Measurements from ENCODE around the gene AIFM2.

AIFM2 gene

GRCh38 chr10:70164163-70164562 is 31.5 kb upstream of the AIFM2 start:
- Histone ChIP-seq H3K27ac (ENCODE audit: low read depth, low read length) (no peak overlapping the region), H4K20me1 (ENCODE audit: control insufficient read depth, insufficient read depth, low read depth, low read length) (peaks cover 31% of the 10 kb centered on the region)

DNA sequence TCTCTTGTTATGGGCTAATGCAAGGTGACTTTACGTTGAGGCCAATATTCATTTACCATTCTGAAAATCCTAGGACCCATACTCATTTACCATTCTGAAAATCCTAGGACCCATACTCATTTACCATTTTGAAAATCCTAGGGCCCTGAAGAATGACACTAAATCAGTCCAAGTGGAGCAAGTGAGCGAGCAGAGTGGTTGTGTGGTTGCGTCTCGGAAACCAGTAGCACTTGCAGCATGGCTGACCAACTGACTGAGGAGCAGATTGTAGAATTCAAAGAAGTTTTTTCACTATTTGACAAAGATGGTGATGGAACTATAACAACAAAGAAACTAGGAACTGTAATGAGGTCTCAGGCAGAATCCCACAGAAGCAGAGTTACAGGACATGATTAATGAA is 30.8 kb upstream of the AIFM2 start:
- H3F3A ChIP-seq (ENCODE audit: control insufficient read depth, insufficient read depth): peaks cover 4% of the 10 kb centered on the region; the same call in 1 of the 2 replicates
- H3K4me1 ChIP-seq (ENCODE audit: control insufficient read depth, low read length): peaks cover 50% of the 10 kb centered on the region
- H3K36me3 ChIP-seq (ENCODE audit: control insufficient read depth, low read length): peaks cover 86% of the 10 kb centered on the region
- no peak overlapping the region for H3K4me2 ChIP-seq (ENCODE audit: low read length)
- peaks cover 88% of the 10 kb centered on the region for H3K79me2 ChIP-seq (ENCODE audit: control insufficient read depth, low read length)
- H3K27me3 ChIP-seq (ENCODE audit: control insufficient read depth, low read length): no peaks in the 10 kb centered on the region
- TF ChIP-seq EZH2phosphoT487 (IDR thresholded peaks at IDR 0.05; ENCODE audit: borderline replicate concordance, low read length): no peak
- TF ChIP-seq, protein P1, sequence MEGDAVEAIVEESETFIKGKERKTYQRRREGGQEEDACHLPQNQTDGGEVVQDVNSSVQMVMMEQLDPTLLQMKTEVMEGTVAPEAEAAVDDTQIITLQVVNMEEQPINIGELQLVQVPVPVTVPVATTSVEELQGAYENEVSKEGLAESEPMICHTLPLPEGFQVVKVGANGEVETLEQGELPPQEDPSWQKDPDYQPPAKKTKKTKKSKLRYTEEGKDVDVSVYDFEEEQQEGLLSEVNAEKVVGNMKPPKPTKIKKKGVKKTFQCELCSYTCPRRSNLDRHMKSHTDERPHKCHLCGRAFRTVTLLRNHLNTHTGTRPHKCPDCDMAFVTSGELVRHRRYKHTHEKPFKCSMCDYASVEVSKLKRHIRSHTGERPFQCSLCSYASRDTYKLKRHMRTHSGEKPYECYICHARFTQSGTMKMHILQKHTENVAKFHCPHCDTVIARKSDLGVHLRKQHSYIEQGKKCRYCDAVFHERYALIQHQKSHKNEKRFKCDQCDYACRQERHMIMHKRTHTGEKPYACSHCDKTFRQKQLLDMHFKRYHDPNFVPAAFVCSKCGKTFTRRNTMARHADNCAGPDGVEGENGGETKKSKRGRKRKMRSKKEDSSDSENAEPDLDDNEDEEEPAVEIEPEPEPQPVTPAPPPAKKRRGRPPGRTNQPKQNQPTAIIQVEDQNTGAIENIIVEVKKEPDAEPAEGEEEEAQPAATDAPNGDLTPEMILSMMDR (IDR thresholded peaks at IDR 0.05; ENCODE audit: low read depth, low read length, poor library complexity, severe bottlenecking): no peak
- H4K20me1 ChIP-seq (ENCODE audit: control insufficient read depth, insufficient read depth, low read depth, low read length): peaks cover 24% of the 10 kb centered on the region
- no peaks in the 10 kb centered on the region for H3K9me2 ChIP-seq (replicated peaks; ENCODE audit: control insufficient read depth, low read length)
- H3K9me3 ChIP-seq (ENCODE audit: control insufficient read depth, insufficient read depth, low read length): no peaks in the 10 kb centered on the region
- H3K27ac ChIP-seq (ENCODE audit: low read depth, low read length): no peak overlapping the region
- H3K4me3 ChIP-seq (ENCODE audit: low read length): no peak overlapping the region

More at GRCh38 chr10:70164163-70164562, 31.5 kb upstream of the AIFM2 start:
- H3K79me2 ChIP-seq (ENCODE audit: control insufficient read depth, low read length): peaks cover 95% of the 10 kb centered on the region
- peaks cover 84% of the 10 kb centered on the region for H3K36me3 ChIP-seq (ENCODE audit: control insufficient read depth, low read length)
- H3K9me2 ChIP-seq (replicated peaks; ENCODE audit: control insufficient read depth, low read length): no peaks in the 10 kb centered on the region
- peaks cover 57% of the 10 kb centered on the region for H3K4me1 ChIP-seq (ENCODE audit: control insufficient read depth, low read length)
- H3K4me2 ChIP-seq (ENCODE audit: low read length): peak overlapping the region; percentile 13; the same call in 1 of the 2 replicates
- no peaks in the 10 kb centered on the region for H3K9me3 ChIP-seq (ENCODE audit: control insufficient read depth, insufficient read depth, low read length)
- H3K27me3 ChIP-seq (ENCODE audit: control insufficient read depth, low read length): no peaks in the 10 kb centered on the region
- no peak for TF ChIP-seq EZH2phosphoT487 (IDR thresholded peaks at IDR 0.05; ENCODE audit: borderline replicate concordance, low read length)
- TF ChIP-seq, protein P1 (IDR thresholded peaks at IDR 0.05; ENCODE audit: low read depth, low read length, poor library complexity, severe bottlenecking): no peak
- no peak overlapping the region for H3K4me3 ChIP-seq (ENCODE audit: low read length)
- H3F3A ChIP-seq (ENCODE audit: control insufficient read depth, insufficient read depth): peaks cover 4% of the 10 kb centered on the region; the same call in 1 of the 2 replicates

DNA sequence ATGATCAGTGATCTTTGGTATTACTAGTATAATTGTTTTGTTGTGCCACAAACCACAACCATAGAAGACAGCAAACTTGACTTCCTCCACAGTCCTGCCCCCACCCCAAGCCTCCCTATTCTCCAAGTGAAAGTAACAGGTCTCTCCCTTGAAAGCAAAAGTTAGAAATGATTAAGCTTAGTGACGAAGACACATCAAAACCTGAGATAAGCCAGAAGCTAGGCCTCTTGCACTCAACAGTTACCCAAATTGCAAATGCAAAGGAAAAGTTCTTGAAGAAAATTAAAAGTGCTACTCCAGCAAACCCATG is 30.2 kb upstream of the AIFM2 start:
- peaks cover 21% of the 10 kb centered on the region for H4K20me1 ChIP-seq (ENCODE audit: control insufficient read depth, insufficient read depth, low read depth, low read length)
- H3K9me3 ChIP-seq (ENCODE audit: control insufficient read depth, insufficient read depth, low read length): no peaks in the 10 kb centered on the region
- peaks cover 44% of the 10 kb centered on the region for H3K4me1 ChIP-seq (ENCODE audit: control insufficient read depth, low read length)
- peaks cover 86% of the 10 kb centered on the region for H3K36me3 ChIP-seq (ENCODE audit: control insufficient read depth, low read length)
- H3K9me2 ChIP-seq (replicated peaks; ENCODE audit: control insufficient read depth, low read length): no peaks in the 10 kb centered on the region
- H3K27ac ChIP-seq (ENCODE audit: low read depth, low read length): no peak overlapping the region
- TF ChIP-seq, protein P1 (IDR thresholded peaks at IDR 0.05; ENCODE audit: low read depth, low read length, poor library complexity, severe bottlenecking): no peak
- TF ChIP-seq EZH2phosphoT487 (IDR thresholded peaks at IDR 0.05; ENCODE audit: borderline replicate concordance, low read length): no peak
- H3K79me2 ChIP-seq (ENCODE audit: control insufficient read depth, low read length): peaks cover 82% of the 10 kb centered on the region
- peaks cover 4% of the 10 kb centered on the region; the same call in 1 of the 2 replicates for H3F3A ChIP-seq (ENCODE audit: control insufficient read depth, insufficient read depth)
- no peak overlapping the region for H3K4me2 ChIP-seq (ENCODE audit: low read length)
- no peak overlapping the region for H3K4me3 ChIP-seq (ENCODE audit: low read length)
- no peaks in the 10 kb centered on the region for H3K27me3 ChIP-seq (ENCODE audit: control insufficient read depth, low read length)

Data from DOHH2 (cell line).